Measurements from ENCODE around the gene NUDT1. TPM values are rescaled to one million over a fixed set of nuclear protein-coding genes. Genes with fewer than 3 reads are reported as not detected.

The NUDT1 gene
- 96.1 TPM for polyA plus RNA-seq (2012; ENCODE audit: insufficient read depth, insufficient read length, low read depth)

DNA sequence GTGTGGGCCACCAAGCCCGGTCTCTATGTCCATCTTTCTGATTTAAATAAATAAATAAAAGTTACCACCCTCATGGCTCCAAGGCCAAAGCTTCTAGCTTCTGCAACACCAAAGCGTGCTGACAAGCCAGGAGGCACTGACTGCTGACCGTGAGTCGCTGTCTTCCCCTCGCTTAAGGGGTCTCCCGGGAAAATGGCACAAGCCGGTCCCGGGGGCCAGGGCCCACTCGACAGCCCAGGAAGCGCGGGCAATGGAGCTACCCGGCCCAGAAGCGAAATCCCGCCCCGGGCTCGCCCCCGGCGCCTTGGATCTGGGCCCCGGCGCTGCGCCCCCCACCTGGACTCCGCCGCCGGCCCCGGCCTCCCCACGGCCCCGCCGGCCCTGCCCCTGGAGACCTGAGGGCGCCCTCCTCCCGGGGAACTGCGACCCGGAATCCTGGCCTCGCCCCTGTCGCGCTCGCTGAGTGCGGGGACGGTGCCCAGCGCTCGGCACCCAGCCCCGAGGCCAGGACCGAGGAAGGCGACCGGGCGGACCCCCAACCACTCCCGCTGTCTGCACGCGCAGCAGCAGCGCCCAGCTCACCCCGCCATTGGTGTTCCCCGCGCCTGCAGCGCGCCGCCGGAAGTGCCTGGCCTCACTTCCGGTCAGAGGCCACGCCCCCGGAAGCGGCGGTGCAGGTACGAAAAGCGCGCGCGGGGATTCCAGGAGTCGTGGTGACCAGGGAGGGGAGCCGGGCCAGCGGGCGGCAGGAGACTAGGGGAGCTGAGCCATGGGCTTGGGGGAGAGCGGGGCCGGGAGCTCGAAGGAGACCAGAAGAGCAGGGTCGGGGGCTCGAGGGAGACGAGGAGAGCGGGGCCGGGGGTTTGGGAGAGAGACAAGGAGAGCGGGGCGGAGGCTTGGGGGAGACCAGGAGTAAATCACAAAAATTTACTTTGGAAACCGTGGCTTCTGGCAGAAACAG lies at the start of gene NUDT1, which contains the start of gene MRM2:
Gene NUDT1 (plus strand): TSS at position 647 of the 961 bp plus-strand sequence. CDS start 2,349 bp downstream, outside the sequence.
Gene MRM2 (minus strand): TSS at position 626 of the 961 bp plus-strand sequence. CDS start 36 bp downstream, at position 590.
- peak; percentile 90 for DNase-seq

DNA sequence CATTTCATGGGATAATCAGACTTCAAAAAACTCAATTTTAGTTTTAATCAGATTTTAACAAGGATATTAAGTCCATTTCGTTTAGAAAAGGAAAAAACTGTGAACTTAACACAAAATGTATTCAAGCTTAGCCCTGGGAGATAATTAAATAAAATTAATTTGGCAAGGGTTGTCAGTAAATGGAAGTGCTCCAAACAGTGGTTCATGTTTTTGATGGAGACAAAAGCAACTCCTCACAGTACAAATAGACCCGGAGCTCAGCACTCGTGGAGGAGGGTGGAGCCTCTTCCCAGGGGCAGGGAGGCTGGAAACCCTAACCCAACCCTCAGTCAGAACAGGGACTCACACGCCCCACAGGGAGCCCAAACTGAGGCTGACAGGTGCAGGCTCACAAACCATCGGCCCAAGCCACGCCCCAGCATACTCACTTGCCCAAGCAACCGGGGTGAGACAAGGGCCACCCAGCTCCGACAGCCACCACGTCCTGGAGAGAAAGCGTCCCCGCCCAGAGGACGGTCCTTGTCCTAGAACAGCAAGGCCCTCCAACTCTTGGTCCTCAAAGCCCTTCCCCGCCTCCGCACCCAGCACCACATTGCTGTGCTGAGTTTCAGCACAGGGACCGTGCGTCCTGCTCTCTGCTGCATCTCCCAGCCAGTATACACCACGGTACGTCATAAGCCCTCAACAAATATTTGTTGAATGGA lies 49.0 kb upstream of the NUDT1 start:
- H3K36me3 ChIP-seq: peaks cover 26% of the 10 kb centered on the region
- H3K4me3 ChIP-seq (ENCODE audit: low read depth, low read length): no peak overlapping the region
- TF ChIP-seq CTCF (IDR thresholded peaks at IDR 0.05; ENCODE audit: low read depth, low read length): no peak
- peaks cover 6% of the 10 kb centered on the region for H3K9me3 ChIP-seq
- no peak for DNase-seq
- H3K27me3 ChIP-seq: no peaks in the 10 kb centered on the region
- H3K4me1 ChIP-seq: no peaks in the 10 kb centered on the region

More for the DNA sequence above, at the start of gene NUDT1, which contains the start of gene MRM2:
- H3K36me3 ChIP-seq: peaks cover 26% of the 10 kb centered on the region
- H3K9me3 ChIP-seq: no peaks in the 10 kb centered on the region
- peak within 1 kb of the TSS; percentile 95 for H3K4me3 ChIP-seq (ENCODE audit: low read depth, low read length)
- TF ChIP-seq CTCF (IDR thresholded peaks at IDR 0.05; ENCODE audit: low read depth, low read length): no peak
- H3K4me1 ChIP-seq: peaks cover 4% of the 10 kb centered on the region
- H3K27me3 ChIP-seq: no peaks in the 10 kb centered on the region

DNA sequence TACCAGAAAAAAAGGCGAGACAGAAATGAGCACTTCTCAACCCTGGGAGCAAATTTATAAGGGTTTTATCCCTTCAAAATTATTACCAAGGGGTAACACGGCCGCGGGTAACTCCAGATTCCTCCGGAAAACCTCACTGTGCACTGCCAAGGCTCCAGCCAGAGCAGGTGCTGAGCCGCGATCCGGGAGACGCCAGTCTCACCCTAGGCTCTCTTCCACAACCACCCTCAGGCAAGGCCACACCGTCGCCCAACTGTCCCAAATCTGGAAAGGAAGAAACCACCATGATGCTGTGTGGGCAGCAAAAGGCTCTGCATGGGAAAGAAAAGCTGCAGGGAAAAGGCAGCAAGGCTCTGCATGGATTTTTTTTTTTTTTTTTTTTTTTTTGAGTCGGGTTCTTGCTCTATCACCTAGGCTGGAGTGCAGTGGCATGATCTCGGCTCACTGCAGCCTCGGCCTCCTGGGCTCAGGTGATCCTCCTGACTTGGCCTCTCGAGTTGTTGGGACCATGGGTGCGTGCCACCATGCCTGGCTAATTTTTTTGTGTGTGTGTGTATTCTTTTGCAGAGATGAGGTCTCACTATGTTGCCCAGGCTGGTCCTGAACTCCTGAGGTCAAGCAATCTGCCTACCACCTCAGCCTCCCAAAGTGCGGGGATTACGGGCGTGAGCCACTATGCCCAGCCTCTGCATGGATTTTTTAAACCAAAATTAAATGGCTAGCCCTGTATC lies 48.3 kb upstream of the NUDT1 start:
- no peak for DNase-seq
- no peak for TF ChIP-seq CTCF (IDR thresholded peaks at IDR 0.05; ENCODE audit: low read depth, low read length)
- Histone ChIP-seq H3K4me1 (no peaks in the 10 kb centered on the region), H3K36me3 (peaks cover 26% of the 10 kb centered on the region), H3K27me3 (no peaks in the 10 kb centered on the region), H3K4me3 (ENCODE audit: low read depth, low read length) (no peak overlapping the region), H3K9me3 (peaks cover 6% of the 10 kb centered on the region)

GRCh38 chr7:2195400-2196246 lies 46.4 kb upstream of the NUDT1 start:
- peaks cover 42% of the 10 kb centered on the region for H3K36me3 ChIP-seq
- no peak overlapping the region for H3K4me3 ChIP-seq (ENCODE audit: low read depth, low read length)
- no peak for TF ChIP-seq CTCF (IDR thresholded peaks at IDR 0.05; ENCODE audit: low read depth, low read length)
- no peak for DNase-seq
- no peaks in the 10 kb centered on the region for H3K4me1 ChIP-seq
- no peaks in the 10 kb centered on the region for H3K27me3 ChIP-seq
- H3K9me3 ChIP-seq: peaks cover 6% of the 10 kb centered on the region
